ENCODE results near the gene M1AP.
"Not testable (repeated sequence)": the region's sequence is repeated elsewhere in the genome, so short reads cannot be mapped to it uniquely, and the experiment has no call there.

Gene M1AP

DNA sequence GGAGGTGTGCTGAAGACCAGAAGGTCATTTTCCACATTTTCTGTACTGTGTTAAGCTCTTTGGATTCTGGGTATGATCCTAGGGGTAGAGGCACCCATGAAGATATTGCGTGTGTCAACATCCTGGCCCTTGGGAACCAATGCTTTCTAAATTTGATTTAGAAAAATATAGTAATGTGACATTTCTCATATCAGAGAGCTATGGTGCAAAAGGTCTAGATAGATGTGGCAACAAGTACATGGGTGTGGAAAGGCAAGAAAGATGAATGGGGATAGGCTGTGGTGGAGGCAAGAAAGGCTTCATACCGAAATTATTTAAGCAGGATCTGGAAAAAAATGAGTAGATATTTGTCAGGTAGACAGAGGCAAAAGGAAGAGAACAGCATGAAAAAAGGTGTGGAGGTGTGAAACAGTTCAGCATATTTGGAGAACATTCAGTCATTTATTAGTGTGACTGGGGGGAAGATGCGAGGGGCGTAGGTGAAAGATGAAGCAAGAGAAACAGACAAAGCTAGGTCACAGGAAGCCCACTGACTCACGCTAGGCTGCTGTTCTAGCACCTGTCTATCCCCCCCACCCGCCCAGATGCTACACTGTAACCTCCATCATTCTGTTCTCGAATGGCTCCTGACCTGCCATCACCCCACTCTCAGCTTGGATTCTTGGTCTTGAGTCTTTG lies 81.9 kb downstream of the M1AP start:
- DNase-seq (ENCODE audit: low spot score) = no peak

DNA sequence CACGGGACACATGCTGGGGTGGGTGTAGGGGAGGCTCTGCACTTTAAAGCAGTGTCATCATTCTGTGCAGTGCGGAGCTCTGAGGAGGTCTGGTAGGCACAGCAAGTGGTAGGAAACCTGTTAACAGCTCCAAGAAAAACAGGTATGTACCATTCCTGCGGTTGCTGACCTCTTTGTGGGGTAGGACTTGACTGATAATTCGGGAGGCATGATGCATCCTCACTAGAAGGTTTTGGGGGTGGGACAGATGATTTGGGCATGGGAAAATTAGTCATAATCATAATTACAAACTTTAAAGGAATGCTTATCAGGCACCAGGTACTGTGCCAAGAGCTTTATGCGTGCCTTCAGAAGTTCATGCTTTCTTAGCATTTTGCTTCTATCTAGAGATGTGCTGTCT lies 83.9 kb downstream of the M1AP start:
- DNase-seq (ENCODE audit: low spot score) = no peak

DNA sequence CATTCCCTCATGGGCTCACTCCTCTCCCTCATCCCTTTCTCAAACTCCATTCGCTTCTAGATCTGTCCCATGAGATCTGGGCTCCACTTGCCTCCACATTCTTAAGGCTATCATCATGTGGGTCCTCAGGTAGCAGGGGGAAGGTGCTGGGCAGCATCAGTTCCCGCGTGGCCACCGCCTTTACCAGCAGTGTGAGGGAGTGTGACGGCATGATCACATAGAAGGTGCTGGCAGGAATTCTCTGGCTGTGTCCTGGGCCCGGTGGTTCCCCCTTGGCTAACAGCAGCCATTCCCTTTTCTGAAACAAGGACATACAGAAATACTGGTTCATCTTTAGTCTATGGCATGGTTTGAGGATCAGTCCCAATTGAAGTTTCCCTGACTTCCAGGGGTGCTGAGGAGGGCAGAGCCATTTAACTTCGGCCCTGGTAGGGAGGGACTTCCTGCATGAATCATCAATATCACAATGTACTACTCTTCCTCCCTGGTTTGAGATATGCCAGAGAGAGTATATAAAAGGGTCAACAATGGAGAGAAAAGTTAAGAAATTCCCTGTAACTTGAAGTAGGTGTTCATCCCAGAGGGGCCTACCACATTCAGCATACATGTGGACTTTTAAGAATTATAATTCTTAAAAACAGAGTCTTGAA lies 85.9 kb downstream of the M1AP start:
- DNase-seq (ENCODE audit: low spot score) = peak; percentile 36

DNA sequence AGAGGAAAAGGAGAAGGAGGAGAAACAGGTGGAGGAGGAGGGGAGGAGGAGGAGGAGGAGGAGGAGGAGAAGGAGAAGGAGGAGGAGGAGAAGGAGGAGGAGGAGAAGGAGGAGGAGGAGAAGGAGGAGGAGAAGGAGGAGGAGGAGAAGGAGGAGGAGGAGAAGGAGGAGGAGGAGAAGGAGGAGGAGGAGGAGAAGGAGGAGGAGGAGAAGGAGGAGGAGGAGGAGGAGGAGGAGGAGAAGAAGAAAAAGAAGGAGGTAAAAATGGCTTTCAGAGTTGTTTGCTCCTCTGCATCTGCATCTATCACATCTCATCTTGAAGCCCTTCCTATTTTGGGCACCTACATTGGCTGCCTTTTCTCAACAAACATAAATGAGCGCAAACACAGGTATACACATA lies 87.1 kb downstream of the M1AP start:
- not testable (repeated sequence) for DNase-seq (ENCODE audit: low spot score)

GRCh38 chr2:74560591-74560990 lies 87.5 kb downstream of the M1AP start:
- DNase-seq (ENCODE audit: low spot score) = peak; percentile 93

DNA sequence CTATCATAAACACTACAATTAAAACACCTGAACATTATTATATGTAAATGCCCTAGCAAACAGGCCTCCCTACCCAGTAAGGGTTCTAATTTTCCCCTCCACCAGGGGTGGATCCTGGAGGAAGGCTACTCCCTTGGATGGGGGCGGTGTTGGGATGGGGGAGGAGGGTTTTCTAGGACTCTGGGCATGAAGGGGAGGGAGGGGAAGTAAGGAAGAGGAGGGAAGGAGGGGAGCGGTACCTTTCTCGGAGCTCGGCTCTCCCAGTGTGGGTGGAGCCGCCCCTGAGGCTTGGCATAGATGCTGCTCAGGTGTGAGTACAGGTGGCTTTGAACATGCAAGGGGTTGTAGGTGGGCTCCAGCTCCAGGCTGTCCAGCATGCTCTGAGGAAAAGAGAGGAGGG lies 88.2 kb downstream of the M1AP start:
- peak; percentile 37 for DNase-seq (ENCODE audit: low spot score)

- DNase-seq (ENCODE audit: low spot score) = no peak
These were observed 89.6 kb downstream of the M1AP start for GRCh38 chr2:74558284-74559230.

DNA sequence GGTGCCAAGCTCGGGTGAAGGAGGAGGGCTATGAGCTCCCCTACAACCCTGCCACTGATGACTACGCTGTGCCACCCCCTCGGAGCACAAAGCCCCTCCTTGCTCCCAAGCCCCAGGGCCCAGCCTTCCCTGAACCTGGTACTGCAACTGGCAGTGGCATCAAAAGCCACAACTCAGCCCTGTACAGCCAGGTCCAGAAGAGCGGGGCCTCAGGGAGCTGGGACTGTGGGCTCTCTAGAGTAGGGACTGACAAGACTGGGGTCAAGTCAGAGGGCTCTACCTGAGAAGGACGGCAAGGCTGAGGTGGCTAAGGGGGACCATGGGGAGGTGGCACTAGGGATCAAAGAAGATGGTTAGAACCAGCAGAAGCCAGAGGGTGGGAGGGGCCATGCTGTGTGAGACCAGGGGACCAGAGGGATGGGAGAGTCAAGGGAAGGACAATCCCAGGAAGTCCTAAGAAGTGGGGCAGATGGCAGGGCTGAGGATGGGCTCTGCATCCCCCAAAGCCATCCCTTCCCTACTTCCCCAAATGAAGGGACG lies 91.2 kb downstream of the M1AP start:
- no peak for DNase-seq (ENCODE audit: low spot score)

DNA sequence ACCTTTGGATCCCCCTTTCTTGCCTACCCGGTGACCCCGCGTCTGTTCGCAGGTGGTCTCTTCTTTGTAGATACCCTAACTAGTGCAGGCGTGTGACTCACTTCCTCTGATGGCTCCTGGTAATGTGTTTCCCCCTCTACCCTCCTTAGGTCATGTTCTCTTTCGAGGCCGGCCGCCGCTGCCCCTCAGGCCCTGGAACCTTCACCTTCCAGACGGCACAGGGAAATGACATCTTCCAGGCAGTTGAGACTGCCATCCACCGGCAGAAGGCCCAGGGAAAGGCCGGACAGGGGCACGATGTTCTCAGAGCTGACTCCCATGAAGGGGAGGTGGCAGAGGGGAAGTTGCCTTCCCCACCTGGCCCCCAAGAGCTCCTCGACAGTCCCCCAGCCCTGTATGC lies 92.0 kb downstream of the M1AP start:
- DNase-seq (ENCODE audit: low spot score) = no peak

GRCh38 chr2:74555610-74556103 lies 92.5 kb downstream of the M1AP start:
- no peak for DNase-seq (ENCODE audit: low spot score)

DNA sequence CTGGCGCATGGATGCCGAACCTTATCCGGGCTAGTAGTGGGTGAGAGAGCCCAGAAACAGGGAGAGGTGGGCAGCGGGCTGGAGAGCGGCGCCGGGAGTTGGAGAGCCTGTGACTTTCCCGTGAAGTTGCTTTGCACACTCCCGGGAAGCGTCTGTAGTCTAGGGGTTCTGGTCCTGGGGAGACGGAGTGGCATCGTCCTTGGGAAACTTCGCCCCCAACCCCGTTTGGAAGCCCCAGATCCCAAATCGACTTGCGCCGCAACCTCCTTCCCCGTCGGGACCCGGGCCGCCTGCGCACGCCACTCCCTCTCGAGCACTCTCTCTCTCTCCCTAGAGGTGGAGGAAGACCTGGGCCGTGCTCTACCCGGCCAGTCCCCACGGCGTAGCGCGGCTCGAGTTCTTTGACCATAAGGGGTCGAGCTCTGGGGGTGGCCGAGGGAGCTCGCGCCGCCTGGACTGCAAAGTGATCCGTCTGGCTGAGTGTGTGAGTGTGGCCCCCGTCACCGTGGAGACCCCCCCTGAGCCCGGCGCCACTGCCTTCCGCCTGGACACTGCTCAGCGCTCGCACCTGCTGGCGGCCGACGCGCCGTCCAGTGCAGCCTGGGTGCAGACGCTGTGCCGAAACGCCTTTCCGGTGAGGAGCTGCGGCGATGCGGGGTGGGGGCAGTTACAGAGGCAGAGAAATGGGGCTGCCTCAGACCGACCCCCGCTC lies 93.2 kb downstream of the M1AP start:
- DNase-seq (ENCODE audit: low spot score) = peak; percentile 72

GRCh38 chr2:74553892-74554819 lies 94.0 kb downstream of the M1AP start, which contains the start of the genes DOK1 and LOXL3:
TSS of gene DOK1 (plus strand) at chr2:74554720. CDS start at chr2:74554755, 35 bp downstream.
TSS of gene LOXL3 (minus strand) at chr2:74553942. CDS start at chr2:74552634, 1,308 bp downstream.
- peak; percentile 87 for DNase-seq (ENCODE audit: low spot score)

GRCh38 chr2:74552914-74553811 lies 95.0 kb downstream of the M1AP start:
- no peak for DNase-seq (ENCODE audit: low spot score)

- no peak for DNase-seq (ENCODE audit: low spot score)
These were observed 95.9 kb downstream of the M1AP start for GRCh38 chr2:74551942-74552913.

DNA sequence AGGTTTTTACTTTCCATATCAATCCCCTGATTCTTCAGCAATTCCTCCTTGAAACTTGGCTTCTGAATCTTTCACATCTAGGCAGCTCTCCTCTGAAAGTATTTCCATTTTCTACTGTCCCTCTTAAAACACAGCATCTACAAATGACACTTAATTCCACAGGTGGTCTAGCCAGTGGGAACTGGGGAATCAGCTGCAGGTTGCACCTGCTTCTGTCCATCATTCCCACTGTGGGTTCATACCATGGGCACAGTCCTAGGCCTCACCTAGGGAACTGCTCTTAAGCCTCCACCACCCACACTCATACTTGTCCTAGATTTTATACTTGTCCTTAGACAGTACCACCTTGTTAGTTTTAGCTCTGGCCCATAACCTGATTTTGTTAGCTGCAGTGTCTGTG lies 96.6 kb downstream of the M1AP start:
- no peak for DNase-seq (ENCODE audit: low spot score)

DNA sequence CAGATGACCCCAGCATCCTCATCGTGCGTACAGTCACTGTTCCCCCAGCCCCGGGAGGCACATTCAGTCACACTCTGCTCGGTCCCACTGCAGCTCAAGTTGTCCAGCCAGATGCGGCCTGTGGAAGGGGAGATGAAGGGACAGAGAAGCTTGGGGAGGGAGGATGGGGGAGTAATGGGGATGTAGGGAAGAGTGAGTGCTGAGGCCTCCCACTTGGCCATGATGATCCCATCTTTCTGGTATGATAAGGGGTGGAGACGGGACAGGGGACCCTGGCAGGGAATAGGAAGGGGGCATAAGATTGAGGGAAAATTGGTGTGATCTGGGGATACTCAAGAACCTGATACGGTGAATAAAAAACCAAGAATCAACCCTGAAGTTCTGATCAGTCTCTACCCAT lies 97.9 kb downstream of the M1AP start:
- DNase-seq (ENCODE audit: low spot score) = no peak

- peak; percentile 79 for DNase-seq (ENCODE audit: low spot score)
These were observed 99.0 kb downstream of the M1AP start for GRCh38 chr2:74548900-74549826.

Measured in SW480 (cell line).